ENCODE measurements around the gene NEUROD2. TPM values are rescaled to one million over a fixed set of nuclear protein-coding genes. Genes with fewer than 3 reads are reported as not detected.

The NEUROD2 gene
- total and polyA plus RNA-seq, 12 donors = 0.08 TPM; not detected in 11

GRCh38 chr17:39576187-39576586 lies 31.5 kb downstream of the NEUROD2 start:
- Histone ChIP-seq H3K4me3 (no peak overlapping the region), H3K27ac (no peak overlapping the region), H3K9me3 (replicated peaks in 1 of 3) (no peaks in the 10 kb centered on the region), H3K27me3 (no peaks in the 10 kb centered on the region), H3K36me3 (replicated peaks in 1 of 2) (no peaks in the 10 kb centered on the region), H3K4me1 (replicated peaks in 1 of 2) (peaks cover 5 to 15% of the 10 kb centered on the region in 2 donors)
- 29 to 45% (median 33%) methylated on average over 7 of the region's 7 CpGs for WGBS, 4 donors
- TF ChIP-seq CTCF (IDR thresholded peaks at IDR 0.05) (peak in 5 of 6 experiments; percentile 10 to 40 (median 35)), POLR2A (IDR thresholded peaks at IDR 0.05) (no peak)
- intact Hi-C loops (cut with DNase I) = no loop called here
- no peak for DNase-seq

- H3K4me1 ChIP-seq (replicated peaks in 1 of 2) = peaks cover 5 to 15% of the 10 kb centered on the region in 2 donors
- no peaks in the 10 kb centered on the region for H3K9me3 ChIP-seq (replicated peaks in 1 of 3)
- intact Hi-C loops (cut with DNase I) = no loop called here
- H3K27me3 ChIP-seq = no peaks in the 10 kb centered on the region
- peak; percentile 75 to 86 (median 77) for DNase-seq
- peak overlapping the region; percentile 5 to 91 (median 85) for H3K27ac ChIP-seq
- no peaks in the 10 kb centered on the region for H3K36me3 ChIP-seq (replicated peaks in 1 of 2)
- H3K4me3 ChIP-seq = peak overlapping the region in 2 of 4 donors; percentile 50 to 65
- 1 to 6% (median 3%) methylated on average over 17 to 66 of the region's 66 CpGs for WGBS, 4 donors
- TF ChIP-seq POLR2A (IDR thresholded peaks at IDR 0.05) (peak; percentile 36 to 60), CTCF (IDR thresholded peaks at IDR 0.05) (no peak)
These were observed 34.0 kb downstream of the NEUROD2 start for GRCh38 chr17:39573447-39574298.

GRCh38 chr17:39572121-39572520 lies 35.6 kb downstream of the NEUROD2 start:
- no peak overlapping the region for H3K27ac ChIP-seq
- intact Hi-C loops (cut with DNase I) = no loop called here
- peaks cover 5 to 15% of the 10 kb centered on the region in 2 donors for H3K4me1 ChIP-seq (replicated peaks in 1 of 2)
- no peak for DNase-seq
- no peaks in the 10 kb centered on the region for H3K27me3 ChIP-seq
- no peaks in the 10 kb centered on the region for H3K9me3 ChIP-seq (replicated peaks in 1 of 3)
- WGBS, 4 donors = 81 to 100% (median 94%) methylated on average over 2 of the region's 2 CpGs
- TF ChIP-seq CTCF (IDR thresholded peaks at IDR 0.05) = no peak
- TF ChIP-seq POLR2A (IDR thresholded peaks at IDR 0.05) = no peak
- H3K4me3 ChIP-seq = no peak overlapping the region
- H3K36me3 ChIP-seq (replicated peaks in 1 of 2) = peaks cover 0 to 2% of the 10 kb centered on the region in 2 donors

- intact Hi-C loops (cut with DNase I) = no loop called here
- peaks cover 0 to 2% of the 10 kb centered on the region in 2 donors for H3K36me3 ChIP-seq (replicated peaks in 1 of 2)
- no peak overlapping the region for H3K27ac ChIP-seq
- no peak for DNase-seq
- H3K9me3 ChIP-seq (replicated peaks in 1 of 3) = no peaks in the 10 kb centered on the region
- peaks cover 2 to 13% of the 10 kb centered on the region in 2 donors for H3K4me1 ChIP-seq (replicated peaks in 1 of 2)
- WGBS, 4 donors = 41 to 90% (median 58%) methylated on average over 1 of the region's 1 CpG
- TF ChIP-seq POLR2A (IDR thresholded peaks at IDR 0.05) = no peak
- no peak for TF ChIP-seq CTCF (IDR thresholded peaks at IDR 0.05)
- no peaks in the 10 kb centered on the region for H3K27me3 ChIP-seq
- no peak overlapping the region for H3K4me3 ChIP-seq
These were observed 38.6 kb downstream of the NEUROD2 start for GRCh38 chr17:39569126-39569525.
